ENCODE measurements around the gene TGIF2LX. TPM values are rescaled to one million over a fixed set of nuclear protein-coding genes. Genes with fewer than 3 reads are reported as not detected.
"Not testable (repeated sequence)": the region's sequence is repeated elsewhere in the genome, so short reads cannot be mapped to it uniquely, and the experiment has no call there.

The TGIF2LX gene
- total and polyA plus RNA-seq, 9 of the 15 experiments (the other 6 are each of a cell fraction or from before 2014, with no cell fraction given) = not detected

- no CpG with 5 or more reads among the region's 24 CpGs for WGBS (ENCODE audit: insufficient coverage, low coverage, missing lambda C conversion rate)
- H3K27ac ChIP-seq (ENCODE audit: extremely low read depth, low read depth, low read length); H3K4me2 ChIP-seq (ENCODE audit: insufficient read depth, low read length); H3K9ac ChIP-seq (ENCODE audit: insufficient read depth in 1 of 2, low read depth in 2 of 2, low read length in 2 of 2); POLR2A ChIA-PET; H2AFZ ChIP-seq (ENCODE audit: low read depth, low read length); H3K36me3 ChIP-seq (ENCODE audit: control insufficient read depth, insufficient read depth, low read length); H3K4me1 ChIP-seq (replicated peaks in 1 of 2; ENCODE audit: control insufficient read depth in 2 of 2, insufficient read depth in 2 of 2, low read length in 2 of 2); H3K4me3 ChIP-seq; in situ Hi-C loops (cut with MboI); H3K79me2 ChIP-seq (ENCODE audit: control insufficient read depth, insufficient read depth, low read length); H3K9me3 ChIP-seq (replicated peaks; ENCODE audit: control insufficient read depth, insufficient read depth, low read depth, low read length); DNase-seq (ENCODE audit: extremely low read depth in 1 of 4, low spot score in 3 of 4); ATAC-seq; CTCF ChIA-PET (ENCODE audit: low intra/inter-chr PET ratio); intact Hi-C loops (cut with micrococcal nuclease); H4K20me1 ChIP-seq (replicated peaks; ENCODE audit: control insufficient read depth, insufficient read depth, low read length); BruUV-seq (replicated peaks); H3K27me3 ChIP-seq (ENCODE audit: control insufficient read depth in 2 of 2, insufficient read depth in 2 of 2, low read length in 2 of 2); H3K9me1 ChIP-seq (ENCODE audit: control insufficient read depth, insufficient read depth, low read length); FAIRE-seq: not testable (repeated sequence)
Measured at GRCh38 chrX:89965588-89965987, 43.9 kb downstream of the TGIF2LX start.
